NCI-H2227 treated with DMSO at 0.1 percent for 48 hours (cell line): Measurements from ENCODE around the gene RALGPS2.
A peak's percentile ranks its signal among the peaks of the same experiment; 100 is the strongest.
"Not testable (repeated sequence)": the region's sequence is repeated elsewhere in the genome, so short reads cannot be mapped to it uniquely, and the experiment has no call there.

Source experiments
- DNase-seq: peaks from one replicate; lab custom pipeline; 2025; lab: John Stamatoyannopoulos, UW

RALGPS2 gene

DNA sequence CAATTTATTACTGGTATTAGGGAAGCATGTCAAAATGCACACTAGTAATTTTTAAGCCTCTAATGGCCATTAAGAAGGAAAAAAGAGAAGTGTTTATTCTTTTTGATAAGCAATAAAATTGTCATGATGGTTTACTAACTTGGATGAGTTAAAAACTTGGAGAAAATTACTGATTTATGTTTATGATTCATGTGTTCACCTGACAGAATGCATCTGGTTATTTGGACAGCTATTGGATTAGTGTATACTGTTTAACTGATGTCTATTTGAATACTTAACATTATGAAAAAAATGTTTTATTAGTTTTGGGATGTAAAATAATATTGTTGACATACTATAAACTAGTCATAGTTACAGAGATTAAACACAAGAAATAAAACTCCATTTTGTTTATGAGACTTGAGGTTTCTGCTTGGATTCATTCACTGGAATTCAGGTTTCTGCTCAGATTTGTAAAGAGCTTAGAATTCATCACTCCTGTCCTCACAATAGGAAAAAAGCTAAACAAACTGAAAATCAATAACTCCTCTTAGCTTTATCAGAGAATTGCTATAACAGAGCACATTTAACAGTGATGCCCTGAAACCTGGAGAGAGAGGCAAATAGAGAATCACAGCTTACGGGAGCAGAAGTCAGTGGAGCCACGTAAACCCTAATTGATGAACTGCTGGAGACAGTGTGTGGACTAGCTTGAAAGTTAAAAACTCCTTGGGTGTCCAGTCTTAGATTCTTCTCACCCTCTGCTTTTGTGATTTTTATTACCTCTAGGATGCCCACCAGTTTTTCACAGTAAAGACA is 56.7 kb downstream of the RALGPS2 start:
- no peak for DNase-seq

DNA sequence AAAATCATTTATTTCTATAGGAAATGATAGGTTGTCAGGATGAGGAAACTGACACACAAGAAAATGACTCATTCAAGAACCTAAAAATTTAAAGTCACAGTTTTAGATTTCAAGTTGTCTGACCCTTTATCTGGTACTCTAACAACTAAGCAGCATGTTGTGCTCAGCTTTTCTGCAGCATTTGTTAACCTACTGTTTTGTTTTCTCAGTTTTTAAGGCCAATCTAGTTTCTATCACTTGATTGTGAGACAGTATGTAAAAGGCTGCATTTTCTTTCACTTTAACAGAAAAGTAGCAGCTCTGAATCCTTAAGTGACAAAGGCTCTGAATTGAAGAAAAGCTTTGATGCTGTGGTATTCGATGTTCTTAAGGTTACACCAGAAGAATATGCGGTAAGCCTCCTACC is 59.1 kb downstream of the RALGPS2 start:
- no peak for DNase-seq

DNA sequence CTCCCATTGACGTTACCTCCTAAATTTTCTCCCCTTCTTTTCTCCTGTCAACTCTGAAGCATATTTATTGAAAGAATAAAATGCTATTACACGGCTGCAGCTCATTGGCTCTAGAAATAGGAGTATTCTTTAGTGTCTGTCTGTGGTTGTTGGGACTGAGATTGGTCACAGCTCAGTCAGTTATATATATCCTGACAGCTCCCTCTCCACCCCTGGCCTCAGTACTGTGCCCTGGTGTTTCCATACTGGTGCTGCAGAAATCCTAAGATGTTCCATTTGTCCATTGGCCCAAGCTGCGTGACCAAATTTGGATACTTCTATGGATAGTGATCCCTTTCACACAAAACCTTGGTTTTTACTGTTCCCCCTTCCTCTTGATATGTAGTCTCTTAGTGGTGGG is 67.3 kb downstream of the RALGPS2 start:
- DNase-seq, result no peak

DNA sequence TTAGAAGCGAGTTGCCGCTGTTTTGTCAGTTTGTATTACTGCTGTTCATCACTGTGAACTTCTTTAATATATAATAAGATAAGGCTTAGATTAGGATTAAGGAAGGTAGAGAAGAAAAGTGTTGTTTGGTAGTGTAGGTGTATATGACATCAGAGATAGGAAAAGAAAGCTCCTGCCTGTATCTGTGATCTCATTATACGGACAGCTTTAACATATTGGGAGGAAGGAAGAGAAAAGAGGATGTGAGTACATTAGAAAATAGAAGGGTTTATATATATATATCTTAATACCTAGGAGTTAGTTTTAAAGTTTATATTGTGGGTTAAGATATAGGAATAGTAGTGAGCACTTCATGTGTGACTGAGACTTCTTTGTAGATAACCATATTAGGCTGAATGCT is 71.0 kb downstream of the RALGPS2 start:
- DNase-seq, result no peak

DNA sequence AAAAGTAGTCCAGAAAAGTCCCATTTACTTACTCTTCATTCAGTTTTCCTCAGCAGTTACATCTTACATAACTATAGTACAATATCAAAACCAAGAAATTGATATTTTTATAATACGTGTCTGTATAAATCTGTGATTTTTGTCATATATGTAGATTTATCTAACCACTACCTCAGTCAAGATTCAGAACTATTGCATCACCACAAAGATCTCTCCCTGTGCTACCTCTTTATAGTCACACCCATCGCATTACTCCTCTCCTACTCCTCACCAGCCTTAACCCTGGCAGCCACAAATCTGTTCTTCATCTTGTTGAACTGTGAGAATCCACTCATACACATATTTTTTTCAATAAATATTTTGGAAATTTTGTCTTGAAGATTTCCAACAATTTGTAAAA is 72.5 kb downstream of the RALGPS2 start:
- no peak for DNase-seq

DNA sequence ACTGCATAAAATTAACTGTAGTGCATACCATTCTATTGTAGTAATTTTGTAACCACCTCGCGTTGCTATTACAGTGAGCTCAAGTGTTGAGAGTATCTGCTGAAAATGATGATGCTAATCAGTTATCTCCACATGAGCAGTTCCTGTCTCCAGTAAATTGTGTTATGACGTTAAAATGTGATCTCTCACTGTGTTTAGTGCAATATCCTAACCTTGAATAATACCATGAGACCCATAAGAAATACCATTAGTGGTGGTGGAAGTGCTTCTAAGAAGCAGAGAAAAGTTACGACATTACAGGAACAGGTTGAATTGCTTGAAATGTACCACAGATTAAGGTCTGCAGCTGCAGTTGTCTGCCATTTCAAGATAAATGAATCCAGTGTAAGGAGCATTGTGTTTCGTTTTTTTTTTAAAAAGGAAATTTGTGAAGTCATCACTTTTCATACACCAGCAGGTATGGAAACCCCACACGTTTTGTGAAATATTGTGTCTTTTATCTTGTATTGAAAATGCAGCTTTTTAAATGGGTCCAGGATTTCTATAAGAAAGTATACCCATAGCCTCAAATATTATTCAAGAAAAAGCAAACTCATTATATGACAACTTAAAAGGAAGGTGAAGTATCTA is 73.3 kb downstream of the RALGPS2 start:
- DNase-seq, result no peak

DNA sequence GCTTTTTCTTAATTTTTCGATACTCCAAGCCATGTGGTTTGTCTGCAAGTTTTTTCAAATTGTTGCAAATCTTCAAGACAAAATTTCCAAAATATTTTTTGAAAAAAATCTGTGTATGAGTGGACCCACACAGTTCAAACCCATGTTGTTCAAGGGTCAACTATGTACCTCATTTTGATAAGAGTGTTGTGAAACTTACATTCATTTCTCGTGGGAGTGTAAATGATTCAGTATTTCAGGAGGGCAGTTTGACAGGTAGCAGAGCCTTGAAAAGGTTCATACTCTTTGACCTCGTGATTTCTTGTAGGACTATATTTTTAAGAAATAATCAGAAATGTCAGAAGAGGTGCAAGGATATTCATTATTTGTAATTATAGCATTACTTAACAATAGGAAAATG is 77.8 kb downstream of the RALGPS2 start:
- no peak for DNase-seq

DNA sequence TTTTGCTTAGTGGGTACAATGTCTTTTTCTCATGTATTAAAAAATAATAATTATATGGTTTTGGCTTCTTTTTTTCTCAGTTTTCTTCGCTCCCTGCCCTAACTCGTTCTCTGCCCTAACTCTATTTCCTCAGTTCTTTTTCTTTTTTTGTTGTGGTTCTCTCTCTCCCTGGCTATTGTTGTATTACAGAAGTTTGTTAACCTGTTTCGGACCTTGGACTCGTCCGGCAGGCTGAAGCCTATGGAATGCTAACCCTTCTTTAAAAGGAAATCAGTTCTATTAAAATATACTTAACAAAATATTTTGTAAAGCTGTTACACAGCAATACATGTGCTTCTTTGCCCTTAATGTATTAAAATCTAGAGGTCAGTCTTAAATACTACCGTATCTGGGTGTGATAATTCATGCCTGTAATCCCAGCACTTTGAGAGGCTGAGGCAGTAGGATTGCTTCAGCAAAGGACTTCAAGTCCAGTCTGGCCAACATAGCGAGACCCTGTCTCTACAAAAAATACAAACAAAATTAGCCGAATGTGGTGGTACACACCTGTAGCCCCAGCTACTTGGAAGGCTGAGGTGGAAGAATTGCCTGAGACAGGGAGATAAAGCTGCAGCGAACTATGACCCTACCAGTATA is 81.7 kb downstream of the RALGPS2 start:
- DNase-seq, result no peak

DNA sequence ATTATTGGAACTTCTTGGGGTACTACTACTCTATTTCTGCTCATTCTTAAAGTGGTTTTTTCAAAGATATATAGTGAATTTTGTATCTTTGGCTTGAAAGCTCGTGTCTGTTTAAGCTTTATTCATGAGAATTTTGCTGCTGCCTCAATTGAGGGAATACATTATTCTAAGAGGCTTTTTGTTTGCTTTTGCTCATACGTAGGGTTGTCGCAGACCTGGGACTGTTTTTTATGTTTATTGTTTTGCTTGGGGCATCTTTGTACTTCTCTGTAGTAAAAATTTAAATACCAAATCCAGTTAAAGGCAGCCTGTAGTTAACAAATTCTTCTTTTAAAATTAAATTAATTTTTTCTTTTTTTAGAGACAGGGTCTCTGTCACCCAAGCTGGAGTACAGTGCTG is 83.5 kb downstream of the RALGPS2 start:
- no peak for DNase-seq

DNA sequence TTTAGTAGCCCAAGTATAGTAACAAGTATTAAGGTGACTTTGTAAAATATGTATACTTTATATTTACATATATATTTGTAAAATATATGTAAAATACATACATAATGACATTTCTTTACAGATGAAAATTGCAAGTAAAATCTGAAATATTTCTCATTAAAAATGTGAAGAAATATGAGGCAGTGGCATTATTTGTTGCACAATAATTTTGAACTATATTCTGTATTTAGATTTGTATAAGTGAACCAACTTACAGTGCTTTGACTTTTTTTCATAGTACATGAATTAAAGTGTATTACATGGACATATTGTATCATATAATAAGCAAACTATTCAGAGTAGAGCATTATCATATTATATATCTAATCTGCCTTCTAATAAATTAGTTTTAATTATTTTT is 85.5 kb downstream of the RALGPS2 start:
- no peak for DNase-seq

DNA sequence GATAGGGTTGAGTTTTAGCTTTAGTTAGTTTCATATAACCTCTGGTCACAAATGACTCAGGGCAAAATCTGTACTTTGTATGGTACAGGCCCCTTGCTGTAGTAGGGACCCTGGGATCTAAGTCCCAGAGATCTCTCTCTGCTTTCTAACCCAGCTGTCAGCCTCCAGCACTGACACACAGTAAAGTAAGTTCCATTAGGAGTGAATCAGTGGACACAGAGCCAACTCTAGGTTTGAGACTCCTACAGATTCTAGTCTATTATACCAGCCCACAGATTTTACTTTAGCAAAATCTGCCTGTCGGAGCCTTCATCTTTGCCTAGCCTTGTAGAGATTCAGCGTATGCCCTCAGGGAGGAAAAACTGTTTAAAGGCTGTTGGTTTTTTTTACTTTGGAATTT is 93.4 kb downstream of the RALGPS2 start:
- DNase-seq, result no peak

DNA sequence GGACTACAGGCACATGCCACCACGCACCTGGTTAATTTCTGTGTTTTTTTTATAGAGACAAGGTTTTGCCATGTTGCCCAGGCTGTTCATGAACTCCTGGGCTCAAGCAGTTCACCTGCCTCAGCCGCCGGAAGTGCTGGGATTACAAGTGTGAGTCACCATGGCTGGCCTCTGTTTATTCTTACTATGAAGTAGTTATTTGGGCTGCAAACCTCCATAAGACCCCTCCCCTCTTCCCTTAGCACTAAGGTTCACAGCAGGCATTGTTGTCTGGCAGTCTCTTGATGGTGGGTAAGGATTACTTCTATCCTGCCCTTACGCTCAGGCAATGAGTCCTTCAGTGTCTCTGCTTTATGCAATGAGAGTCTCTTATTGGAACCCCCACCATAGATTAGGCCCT is 94.1 kb downstream of the RALGPS2 start:
- DNase-seq, result no peak

DNA sequence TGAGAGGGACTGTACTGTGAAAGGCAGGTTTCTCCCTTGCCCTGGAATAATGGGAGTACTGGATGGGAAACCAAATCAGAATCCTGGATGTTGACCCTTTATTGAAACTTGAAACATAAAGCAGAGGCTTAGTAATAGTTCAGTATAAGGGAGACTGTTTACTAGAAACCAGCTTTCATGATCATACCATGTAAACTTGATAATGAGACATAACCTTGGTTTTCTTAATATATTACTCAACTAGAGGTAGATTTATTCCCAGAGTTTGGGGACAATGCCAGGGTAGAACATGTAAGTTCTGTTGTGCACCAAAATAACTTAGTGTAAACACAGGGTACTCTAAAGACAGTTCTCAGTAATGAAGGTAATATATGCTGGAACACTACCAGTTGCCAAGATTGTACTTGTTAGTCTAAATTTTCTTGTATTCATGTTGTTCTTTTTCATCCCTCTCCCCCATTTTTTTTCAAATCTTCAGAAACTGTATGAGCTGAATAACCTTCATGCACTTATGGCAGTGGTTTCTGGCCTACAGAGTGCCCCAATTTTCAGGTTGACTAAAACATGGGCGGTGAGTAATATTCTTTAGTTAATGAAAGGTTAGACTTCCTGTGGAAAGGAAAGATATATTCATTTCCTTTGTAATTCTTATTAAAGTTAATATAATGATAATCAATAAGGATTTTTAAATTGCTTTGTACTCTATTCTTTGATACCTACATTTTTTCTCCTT is 96.3 kb downstream of the RALGPS2 start:
- DNase-seq, result no peak

DNA sequence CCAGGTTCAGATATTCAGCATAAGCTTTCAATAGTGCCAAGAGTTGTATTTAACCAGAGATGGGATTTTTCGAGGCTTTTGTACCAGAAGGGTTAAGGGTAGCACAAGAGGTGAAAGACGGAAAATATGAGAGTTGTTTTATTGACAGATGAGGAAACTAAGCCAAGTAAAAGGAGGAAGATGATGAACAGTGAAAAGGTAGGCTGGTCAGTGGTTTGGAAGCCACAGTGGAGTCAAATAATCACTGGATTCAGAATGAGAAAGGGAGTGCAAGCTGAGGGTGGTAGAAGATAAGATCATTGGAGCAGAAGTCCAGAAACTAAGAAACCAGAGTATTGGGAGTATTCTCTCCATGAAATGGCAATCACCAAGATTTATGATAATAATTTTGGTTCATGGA is 100.1 kb downstream of the RALGPS2 start:
- DNase-seq, result no peak

DNA sequence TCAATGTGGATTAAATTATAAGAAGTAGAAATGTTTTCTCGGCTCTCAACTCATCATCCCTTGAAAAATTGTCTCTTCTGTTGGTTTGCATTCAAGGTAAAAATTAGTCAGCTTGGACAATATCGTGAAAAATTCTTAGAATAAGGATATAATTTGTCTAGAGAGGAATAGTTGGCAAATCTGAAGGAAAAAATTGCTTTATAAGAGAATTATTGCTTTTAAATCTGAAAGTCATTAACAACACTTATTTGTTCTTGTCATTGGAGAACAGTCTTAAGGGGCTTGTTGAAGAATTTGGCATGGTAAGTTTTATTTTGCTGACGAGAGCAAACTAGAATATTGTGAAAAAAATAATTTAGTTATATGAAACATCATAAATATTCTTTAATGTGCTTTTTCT is 119.4 kb downstream of the RALGPS2 start:
- no peak for DNase-seq

DNA sequence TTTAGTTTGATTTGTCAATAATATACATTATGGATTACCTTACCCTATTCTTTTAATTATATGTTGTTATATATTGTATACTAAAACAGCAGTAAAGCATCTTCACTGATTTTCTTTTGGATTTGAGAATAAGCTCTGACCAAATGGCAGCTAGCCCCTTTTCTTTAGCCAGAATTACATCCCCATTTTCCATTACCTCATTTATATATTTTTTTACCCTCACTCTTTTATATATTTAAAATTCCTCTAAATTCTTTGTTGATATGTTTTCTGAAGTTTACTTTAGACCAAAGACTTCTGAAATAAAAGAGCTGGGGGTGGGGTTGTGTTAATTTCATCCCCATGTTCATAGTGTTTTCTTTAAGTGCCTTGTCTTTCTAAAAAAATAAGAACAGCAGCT is 121.3 kb downstream of the RALGPS2 start:
- no peak for DNase-seq

DNA sequence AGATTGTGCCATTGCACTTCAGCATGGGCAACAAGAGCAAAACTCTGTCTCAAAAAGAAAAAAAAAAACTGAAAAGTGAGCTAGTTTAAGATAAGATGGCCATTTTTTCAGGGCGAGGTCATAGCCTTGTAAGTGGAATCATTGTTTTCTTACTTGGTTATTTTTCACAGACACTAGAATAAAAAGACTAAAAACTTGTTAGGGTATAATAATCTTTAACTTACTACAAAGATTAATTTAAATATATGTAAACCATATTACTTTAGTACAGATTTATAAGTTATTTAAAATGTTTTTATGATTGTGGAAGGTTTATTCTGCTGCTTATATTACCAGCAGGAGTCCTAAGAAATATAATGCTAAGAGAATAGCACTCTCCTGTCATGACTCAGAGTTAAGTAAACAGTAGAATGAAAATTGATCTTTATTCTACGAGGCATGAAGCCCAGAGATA is 122.4 kb downstream of the RALGPS2 start:
- DNase-seq, result no peak

DNA sequence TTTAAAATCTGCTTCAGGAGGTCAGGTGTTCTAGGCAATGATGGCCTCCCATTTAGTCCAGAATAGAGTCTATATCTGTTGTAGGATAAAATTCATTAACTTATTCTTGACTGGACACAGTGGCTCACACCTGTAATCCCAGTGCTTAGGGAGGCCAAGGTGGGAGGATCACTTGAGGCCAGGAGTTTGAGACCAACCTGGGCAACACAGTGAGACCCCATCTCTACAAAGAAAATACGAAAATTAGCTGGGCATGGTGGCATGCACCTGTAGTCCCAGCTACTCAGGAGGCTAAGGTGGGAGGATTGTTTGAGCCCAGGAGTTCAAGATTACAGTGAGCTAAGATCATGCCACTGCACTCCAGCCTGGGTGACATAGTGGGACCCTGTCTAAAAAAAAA is 122.9 kb downstream of the RALGPS2 start:
- not testable (repeated sequence) for DNase-seq

DNA sequence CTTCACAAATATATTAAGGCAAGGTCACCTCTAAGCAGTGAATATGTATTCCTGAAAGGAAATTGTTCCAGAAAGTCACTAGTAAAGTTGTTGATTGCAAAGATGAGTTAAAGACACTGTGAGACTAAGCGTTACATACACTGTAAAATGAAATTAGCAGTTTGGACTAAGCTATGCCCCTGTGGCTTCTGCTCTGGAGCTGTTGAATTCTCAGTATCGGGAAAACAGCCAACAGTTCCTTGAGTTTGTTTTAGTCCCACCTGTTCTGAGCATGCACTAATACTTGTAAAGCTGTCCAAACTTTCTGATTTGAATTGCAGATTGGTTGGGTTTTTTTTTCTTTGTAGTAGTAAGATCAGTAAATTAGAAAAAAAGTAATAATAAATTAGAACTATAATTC is 124.9 kb downstream of the RALGPS2 start:
- DNase-seq, result no peak

DNA sequence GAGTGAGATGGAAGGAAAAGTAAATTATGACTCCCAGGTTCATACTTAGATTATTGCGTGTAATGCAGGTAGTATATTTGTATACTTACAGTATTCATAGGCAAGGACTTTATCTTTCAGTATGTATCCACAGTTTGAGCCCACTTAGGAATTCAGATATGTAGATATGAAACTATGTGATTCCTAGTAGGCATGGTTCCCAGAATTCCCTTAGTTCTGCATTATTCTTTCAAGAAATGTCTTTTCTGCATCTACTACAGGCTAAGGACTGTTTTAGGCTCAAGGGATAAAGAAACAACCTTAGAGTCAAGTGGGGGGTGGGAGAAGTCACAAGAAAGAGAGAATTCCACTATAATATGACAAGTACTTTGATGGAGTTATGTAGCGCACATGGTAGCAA is 132.1 kb downstream of the RALGPS2 start:
- no peak for DNase-seq

DNA sequence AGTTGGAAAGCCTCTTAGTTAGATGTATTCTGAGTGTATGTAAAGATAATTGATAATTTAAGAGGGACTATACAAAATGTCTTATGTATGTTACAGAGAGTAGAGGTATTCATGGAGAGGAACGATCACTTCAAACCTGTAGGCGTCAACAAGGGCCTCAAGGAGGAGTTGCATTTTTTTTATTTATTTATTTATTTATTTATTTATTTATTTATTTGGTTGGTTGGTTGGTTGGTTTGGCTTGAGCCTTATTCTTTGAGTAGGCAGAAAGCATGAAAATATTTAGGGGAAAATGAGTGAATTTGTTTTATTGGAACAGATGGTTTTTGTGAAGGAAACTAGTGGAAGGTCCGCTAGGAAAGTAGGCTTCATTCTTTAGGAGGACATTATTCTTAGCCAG is 137.4 kb downstream of the RALGPS2 start:
- DNase-seq, result no peak

DNA sequence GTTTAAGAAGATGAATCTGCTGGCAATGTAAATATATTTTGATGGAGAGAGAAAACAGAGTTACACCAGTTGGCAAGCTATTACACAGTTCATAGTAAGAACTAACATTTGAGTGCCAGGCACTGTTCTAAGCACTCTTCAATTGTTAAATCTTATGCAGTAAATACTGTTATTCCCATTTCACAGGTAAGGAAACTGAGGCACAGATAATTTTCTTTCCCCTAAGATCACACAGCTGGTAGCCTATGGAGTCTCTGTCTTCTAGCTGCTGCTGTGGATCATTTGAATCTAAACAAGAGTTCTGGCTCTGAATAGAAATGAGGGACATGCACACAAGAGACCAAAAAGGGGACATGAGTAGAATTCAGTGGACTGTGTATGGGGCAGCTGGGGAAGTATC is 137.8 kb downstream of the RALGPS2 start:
- DNase-seq, result no peak

DNA sequence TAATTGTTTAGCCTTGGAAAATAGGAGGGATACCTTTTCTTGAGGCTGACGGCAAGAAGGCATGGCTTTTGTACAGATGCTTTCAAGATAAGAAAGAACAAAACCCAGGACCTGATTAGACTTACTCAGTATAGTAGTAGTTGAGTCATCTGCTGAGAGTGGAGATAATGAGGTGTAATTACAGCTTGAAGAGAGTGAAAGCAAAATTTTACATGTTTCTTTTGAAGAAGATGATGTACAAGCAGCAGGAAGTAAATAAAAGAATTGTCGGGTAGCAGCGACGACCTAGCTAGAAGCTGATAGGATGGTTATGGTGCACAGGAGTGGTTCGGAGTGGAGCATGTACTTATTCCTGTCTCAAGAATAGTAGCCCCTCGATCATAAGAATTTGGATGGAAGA is 139.3 kb downstream of the RALGPS2 start:
- DNase-seq, result peak; percentile 70
